Measurements from ENCODE around the gene DRD4.

DRD4 gene

DNA sequence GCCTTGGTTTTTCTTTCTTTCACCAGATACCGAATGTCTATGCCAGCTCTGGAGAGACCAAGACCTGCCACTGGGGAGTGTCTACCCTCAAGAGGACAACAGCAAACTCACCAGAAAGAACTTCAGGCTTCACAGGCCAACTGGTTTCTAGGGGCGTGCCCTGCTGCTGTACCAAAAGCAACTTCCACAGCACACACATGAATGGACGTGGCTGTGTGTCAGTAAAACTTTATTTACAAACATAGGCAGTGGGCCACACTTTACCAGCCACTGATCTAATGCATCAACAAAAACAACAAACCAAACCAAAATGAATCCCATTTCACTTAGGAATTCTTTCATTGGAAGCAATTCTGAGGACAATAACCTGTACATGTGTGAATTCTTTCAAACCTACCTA, 41.2 kb downstream of the DRD4 start:
- no peak overlapping the region for H3K4me3 ChIP-seq (replicated peaks in 1 of 2; ENCODE audit: low read depth in 2 of 2, low read length in 2 of 2)
- DNase-seq (ENCODE audit: low read depth in 2 of 2), result no peak
- TF ChIP-seq, protein P1, sequence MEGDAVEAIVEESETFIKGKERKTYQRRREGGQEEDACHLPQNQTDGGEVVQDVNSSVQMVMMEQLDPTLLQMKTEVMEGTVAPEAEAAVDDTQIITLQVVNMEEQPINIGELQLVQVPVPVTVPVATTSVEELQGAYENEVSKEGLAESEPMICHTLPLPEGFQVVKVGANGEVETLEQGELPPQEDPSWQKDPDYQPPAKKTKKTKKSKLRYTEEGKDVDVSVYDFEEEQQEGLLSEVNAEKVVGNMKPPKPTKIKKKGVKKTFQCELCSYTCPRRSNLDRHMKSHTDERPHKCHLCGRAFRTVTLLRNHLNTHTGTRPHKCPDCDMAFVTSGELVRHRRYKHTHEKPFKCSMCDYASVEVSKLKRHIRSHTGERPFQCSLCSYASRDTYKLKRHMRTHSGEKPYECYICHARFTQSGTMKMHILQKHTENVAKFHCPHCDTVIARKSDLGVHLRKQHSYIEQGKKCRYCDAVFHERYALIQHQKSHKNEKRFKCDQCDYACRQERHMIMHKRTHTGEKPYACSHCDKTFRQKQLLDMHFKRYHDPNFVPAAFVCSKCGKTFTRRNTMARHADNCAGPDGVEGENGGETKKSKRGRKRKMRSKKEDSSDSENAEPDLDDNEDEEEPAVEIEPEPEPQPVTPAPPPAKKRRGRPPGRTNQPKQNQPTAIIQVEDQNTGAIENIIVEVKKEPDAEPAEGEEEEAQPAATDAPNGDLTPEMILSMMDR (IDR thresholded peaks at IDR 0.05; ENCODE audit: low read depth, low read length), result no peak

DNA sequence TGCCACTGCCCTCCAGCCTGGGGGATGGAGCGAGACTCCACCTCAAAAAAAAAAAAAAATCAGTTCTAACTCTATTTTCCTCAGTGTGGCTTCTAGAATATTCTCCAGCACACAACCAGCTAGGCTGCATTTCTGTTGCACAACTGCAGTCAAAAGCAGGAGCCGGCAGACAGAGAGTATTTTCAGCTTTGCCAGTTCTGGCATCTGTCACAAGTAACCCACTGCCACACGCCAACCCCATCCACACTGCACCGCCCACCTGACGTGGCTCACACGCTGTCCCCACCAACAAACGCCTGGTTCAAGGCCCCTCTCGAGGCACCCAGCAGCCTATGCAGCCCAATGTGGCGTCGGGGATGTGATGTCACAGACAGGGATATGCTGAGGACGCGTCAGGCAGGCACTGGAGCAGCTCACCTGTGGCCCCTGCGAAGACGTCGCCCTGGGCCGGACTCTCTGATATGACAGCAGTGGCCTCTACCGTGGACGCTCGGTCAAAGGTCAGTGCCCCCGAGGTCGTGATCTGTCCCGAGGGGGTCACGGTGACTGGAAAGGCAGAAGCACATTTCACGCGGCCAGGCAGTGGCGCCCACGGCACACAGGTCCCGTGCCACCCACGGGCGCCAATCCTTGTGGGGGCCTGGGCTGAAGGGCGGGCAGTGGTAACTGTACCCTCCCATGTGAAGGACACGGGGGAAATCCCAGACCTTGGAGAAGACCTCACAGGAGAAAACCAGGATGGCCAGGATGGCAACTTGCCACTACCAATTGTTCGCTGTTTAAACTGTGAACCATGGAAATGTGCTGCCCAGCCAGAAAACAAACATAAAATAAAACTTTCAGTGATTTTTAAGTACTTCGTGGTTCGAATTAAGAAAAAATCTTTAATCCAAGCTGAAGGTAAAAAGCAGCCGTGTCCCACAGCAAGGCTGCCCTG, 42.5 kb downstream of the DRD4 start:
- TF ChIP-seq, protein P1 (IDR thresholded peaks at IDR 0.05; ENCODE audit: low read depth, low read length), result no peak
- DNase-seq (ENCODE audit: low read depth in 2 of 2), result no peak
- H3K4me3 ChIP-seq (replicated peaks in 1 of 2; ENCODE audit: low read depth in 2 of 2, low read length in 2 of 2), result no peak overlapping the region

DNA sequence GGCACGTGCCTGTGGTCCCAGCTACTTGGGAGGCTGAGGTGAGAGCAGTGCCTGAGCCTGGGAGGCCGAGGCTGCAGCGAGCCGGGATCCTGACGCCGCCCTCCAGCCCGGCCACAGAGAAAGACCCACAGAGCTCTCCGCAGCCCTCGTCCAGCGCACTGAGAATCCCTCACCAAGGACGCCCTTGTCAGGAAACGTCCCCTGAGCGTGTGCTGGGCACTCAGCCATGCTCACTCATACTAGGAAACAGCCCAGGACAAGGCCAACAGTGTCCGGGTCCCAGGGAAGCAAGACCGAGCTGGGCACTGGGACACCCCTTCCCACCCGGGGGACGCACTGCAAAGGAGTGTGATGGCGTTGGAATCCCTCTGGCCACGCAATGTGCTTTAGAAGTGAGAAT, 43.4 kb downstream of the DRD4 start:
- TF ChIP-seq, protein P1 (IDR thresholded peaks at IDR 0.05; ENCODE audit: low read depth, low read length), result no peak
- H3K4me3 ChIP-seq (replicated peaks in 1 of 2; ENCODE audit: low read depth in 2 of 2, low read length in 2 of 2), result no peak overlapping the region
- no peak for DNase-seq (ENCODE audit: low read depth in 2 of 2)

DNA sequence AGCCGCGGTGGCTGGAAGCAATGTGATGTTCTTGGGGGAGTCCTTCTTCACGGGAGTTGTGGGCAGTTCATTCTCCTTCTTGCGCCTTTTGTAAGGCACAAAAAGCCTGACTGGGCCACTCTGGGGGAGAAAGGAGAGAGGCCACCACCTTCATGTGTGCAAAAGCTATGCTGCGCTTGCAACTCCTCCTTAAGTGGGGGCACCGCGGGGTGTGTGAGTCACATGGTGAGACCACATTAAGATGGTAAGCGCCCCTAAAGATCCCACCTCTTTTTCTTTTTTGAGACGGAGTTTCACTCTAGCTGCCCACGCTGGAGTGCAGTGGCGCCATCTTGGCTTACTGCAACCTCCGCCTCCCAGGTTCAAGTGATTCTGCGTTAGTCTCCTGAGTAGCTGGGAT, 43.9 kb downstream of the DRD4 start:
- TF ChIP-seq, protein P1 (IDR thresholded peaks at IDR 0.05; ENCODE audit: low read depth, low read length), result no peak
- no peak for DNase-seq (ENCODE audit: low read depth in 2 of 2)
- no peak overlapping the region for H3K4me3 ChIP-seq (replicated peaks in 1 of 2; ENCODE audit: low read depth in 2 of 2, low read length in 2 of 2)

DNA sequence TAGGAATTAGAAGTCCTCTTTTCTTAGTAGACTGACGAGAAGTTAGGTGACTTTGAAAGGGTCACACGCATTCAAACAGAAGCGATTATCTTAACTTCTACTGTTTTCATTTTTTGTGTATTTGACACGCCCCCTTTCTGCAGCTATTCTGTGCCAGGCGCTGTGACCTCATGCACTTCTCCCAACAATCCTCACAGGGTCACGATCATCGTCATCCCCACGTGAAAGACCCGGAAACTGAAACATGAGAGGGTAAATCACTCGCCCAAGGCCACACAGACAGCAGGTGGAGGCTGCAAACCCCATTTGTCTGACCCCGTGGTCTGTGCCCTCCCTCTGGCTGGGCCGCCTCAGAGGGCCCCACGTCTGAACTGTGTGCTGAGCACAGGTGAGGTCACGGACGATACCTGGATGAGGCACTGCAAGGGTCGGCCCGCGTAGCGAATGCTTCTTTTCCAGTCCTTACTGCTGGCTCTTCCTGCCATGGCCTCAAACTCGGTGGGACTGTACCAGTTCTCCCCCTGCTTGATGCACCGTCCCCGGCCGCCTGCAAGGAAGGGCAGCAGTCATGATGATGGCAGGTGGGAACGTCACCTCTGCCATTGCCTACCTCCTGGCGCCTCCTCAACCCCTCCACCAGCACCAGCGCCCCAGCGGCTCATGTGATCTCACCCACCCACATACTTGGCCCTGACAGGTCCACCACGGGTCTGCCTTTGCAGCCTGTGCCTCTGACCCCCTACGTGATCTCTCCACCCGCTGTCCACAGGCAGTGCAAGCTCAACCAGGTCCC, 49.6 kb downstream of the DRD4 start:
- H3K4me3 ChIP-seq (replicated peaks in 1 of 2; ENCODE audit: low read depth in 2 of 2, low read length in 2 of 2), result no peak overlapping the region
- no peak for DNase-seq (ENCODE audit: low read depth in 2 of 2)
- TF ChIP-seq, protein P1 (IDR thresholded peaks at IDR 0.05; ENCODE audit: low read depth, low read length), result no peak

DNA sequence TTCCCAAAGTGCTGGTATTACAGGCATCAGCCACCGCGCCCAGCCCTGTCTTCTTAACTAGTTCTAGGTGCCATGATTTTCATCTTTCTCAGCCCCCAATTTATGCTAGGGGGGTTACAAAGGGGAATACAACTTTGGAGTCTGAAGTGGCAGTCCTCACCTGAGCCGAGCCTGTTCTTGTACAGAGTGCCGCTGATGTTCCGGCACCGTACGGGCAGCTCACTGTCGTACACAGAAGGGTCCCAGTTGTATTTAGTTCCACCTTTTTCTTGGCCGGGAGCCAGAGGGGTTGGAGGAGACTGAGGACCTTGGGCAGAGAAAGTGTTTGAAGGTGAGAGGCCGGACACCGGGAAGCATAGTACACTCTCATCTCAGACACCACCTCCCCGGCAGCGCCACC, 50.7 kb downstream of the DRD4 start:
- TF ChIP-seq, protein P1 (IDR thresholded peaks at IDR 0.05; ENCODE audit: low read depth, low read length), result no peak
- no peak overlapping the region for H3K4me3 ChIP-seq (replicated peaks in 1 of 2; ENCODE audit: low read depth in 2 of 2, low read length in 2 of 2)
- DNase-seq (ENCODE audit: low read depth in 2 of 2), result no peak
